ENCODE data around the gene MAGI2.

The MAGI2 gene

GRCh38 chr7:78703391-78703790 is 750.1 kb downstream of the MAGI2 start:
- H3K4me3 ChIP-seq (ENCODE audit: low read depth, low read length), result no peak overlapping the region
- DNase-seq (ENCODE audit: low read depth), result no peak
- TF ChIP-seq CTCF (conservative IDR thresholded peaks at IDR 0.05; ENCODE audit: low read depth, low read length), result no peak

DNA sequence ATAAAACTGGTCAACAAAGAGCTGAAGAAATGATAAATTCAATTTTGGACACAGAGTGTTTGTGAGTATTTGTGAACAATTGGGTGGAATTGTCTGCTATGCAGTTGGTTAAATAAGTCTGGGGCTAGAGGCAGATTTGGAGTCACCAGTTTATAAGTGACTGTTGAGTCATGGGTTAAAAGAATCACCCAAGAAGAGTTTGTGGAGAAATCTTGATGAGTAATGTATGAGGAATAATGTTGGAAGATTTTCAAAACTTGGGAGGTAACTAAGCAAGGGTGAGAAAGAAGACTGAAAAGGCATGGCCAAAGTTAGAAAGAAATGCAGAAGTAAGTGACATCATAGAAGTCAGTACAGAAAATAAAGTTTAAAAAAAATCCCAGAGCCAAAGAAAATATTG is 750.7 kb downstream of the MAGI2 start:
- TF ChIP-seq CTCF (conservative IDR thresholded peaks at IDR 0.05; ENCODE audit: low read depth, low read length), result no peak
- no peak overlapping the region for H3K4me3 ChIP-seq (ENCODE audit: low read depth, low read length)
- DNase-seq (ENCODE audit: low read depth), result peak; percentile 85

DNA sequence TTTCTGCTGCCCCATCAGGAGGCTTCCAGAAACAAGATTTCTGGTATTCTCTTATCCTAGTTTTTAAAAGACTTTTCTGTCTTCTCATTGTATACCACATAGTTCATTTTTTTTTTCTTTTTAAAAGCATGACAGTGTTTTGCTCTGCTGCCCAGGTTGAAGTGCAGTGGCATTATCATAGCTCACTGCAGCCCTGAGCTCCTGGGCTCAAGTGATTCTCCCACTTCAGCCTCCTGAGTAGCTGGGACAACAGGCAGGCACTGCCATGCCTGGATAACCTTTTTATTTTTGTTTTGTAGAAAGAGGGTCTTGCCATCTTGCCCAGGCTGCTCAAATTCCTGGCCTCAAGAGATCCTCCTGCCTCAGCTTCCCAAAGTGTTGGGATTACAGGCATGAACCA is 757.6 kb downstream of the MAGI2 start:
- no peak for TF ChIP-seq CTCF (conservative IDR thresholded peaks at IDR 0.05; ENCODE audit: low read depth, low read length)
- no peak for DNase-seq (ENCODE audit: low read depth)
- H3K4me3 ChIP-seq (ENCODE audit: low read depth, low read length), result no peak overlapping the region

DNA sequence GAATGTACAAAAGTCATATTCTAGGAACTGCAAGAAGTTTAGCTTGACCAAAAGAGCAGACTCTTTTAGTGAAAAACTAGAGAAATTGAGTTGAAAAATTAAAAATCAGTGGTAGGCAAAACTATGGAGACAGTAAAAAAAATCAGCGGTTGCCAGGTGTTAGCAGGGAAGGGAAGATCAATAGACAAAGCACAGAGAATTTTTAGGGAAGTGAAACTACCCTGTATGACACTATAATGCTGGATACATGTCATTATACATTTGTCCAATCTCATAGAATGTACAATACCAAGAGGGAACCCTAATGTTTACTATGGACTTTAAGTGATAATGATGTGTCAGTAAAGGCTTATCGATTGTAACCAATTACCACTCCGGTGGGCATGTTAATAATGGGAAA is 761.9 kb downstream of the MAGI2 start:
- H3K4me3 ChIP-seq (ENCODE audit: low read depth, low read length), result no peak overlapping the region
- no peak for TF ChIP-seq CTCF (conservative IDR thresholded peaks at IDR 0.05; ENCODE audit: low read depth, low read length)
- DNase-seq (ENCODE audit: low read depth), result no peak

DNA sequence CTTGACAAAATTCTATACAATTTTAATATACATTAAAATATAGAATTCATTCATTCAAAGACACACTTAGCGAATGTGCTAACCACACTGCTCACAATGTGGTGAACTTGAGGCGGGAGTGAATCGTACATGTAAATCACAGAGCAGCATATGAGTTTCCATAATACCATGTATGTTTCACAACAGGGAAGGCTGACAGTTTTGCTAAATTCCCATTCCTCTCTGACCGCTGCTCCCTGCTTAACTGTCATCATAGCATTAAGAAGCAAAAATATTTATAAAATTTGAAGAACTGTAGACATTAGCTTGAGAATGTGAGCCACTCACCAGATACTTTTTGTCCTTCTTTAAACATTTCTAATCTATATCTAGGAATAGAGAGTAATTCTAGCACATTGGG is 763.3 kb downstream of the MAGI2 start:
- peak; percentile 18 for DNase-seq (ENCODE audit: low read depth)
- no peak overlapping the region for H3K4me3 ChIP-seq (ENCODE audit: low read depth, low read length)
- no peak for TF ChIP-seq CTCF (conservative IDR thresholded peaks at IDR 0.05; ENCODE audit: low read depth, low read length)

- H3K4me3 ChIP-seq (ENCODE audit: low read depth, low read length), result no peak overlapping the region
- DNase-seq (ENCODE audit: low read depth), result no peak
- no peak for TF ChIP-seq CTCF (conservative IDR thresholded peaks at IDR 0.05; ENCODE audit: low read depth, low read length)
Measured at GRCh38 chr7:78688376-78688775, 765.1 kb downstream of the MAGI2 start.

- no peak for TF ChIP-seq CTCF (conservative IDR thresholded peaks at IDR 0.05; ENCODE audit: low read depth, low read length)
Measured at GRCh38 chr7:78686189-78686588, 767.3 kb downstream of the MAGI2 start.

More at GRCh38 chr7:78686189-78686588, 767.3 kb downstream of the MAGI2 start:
- no peak overlapping the region for H3K4me3 ChIP-seq (ENCODE audit: low read depth, low read length)
- no peak for DNase-seq (ENCODE audit: low read depth)

Data from choroid plexus epithelial cell (primary cell).